GM12878 (cell line): Measurements from ENCODE around the gene GTPBP3. TPM values are rescaled to one million over a fixed set of nuclear protein-coding genes. Genes with fewer than 3 reads are reported as not detected.

Experiments
- ATAC-seq: fragments of 200-7000 bp; cut with Tn5 transposase; 3 replicates; pipeline ENCODE4 v1.9.1; 2020; ENCODE audit warnings: mild to moderate bottlenecking, moderate library complexity
- BruUV-seq: library from RNA; stranded (reverse); fragments of 400-500 nt; replicated peaks from 2 replicates; lab custom pipeline; 2021; lab: Mats Ljungman, UMichigan
- CTCF ChIA-PET: fragments of 300-600 bp; sonication (Branson Sonifier 250); formaldehyde crosslinking; extraction: SDS; loops from one replicate; lab custom pipeline; 2021; ENCODE audit warnings: inconsistent platforms; lab: Yijun Ruan, JAX
- POLR2A ChIA-PET: fragments of 350-600 bp; formaldehyde crosslinking; extraction: SDS; loops from one replicate; lab custom pipeline; 2021; ENCODE audit warnings: inconsistent platforms; lab: Charles Lee
- RAD21 ChIA-PET: fragments of 300-600 bp; sonication (Branson Sonifier 250); formaldehyde crosslinking; loops from one replicate; lab custom pipeline; 2023; ENCODE audit warnings: antibody characterized with exemption; ENCODE audit not compliant: unreplicated experiment; lab: Charles Lee
- SMC1A ChIA-PET: fragments of 300-600 bp; sonication (Branson Sonifier 250); formaldehyde crosslinking; loops from one replicate; lab custom pipeline; 2023; ENCODE audit not compliant: unreplicated experiment, uncharacterized antibody; lab: Charles Lee
- DNase-seq: peaks from one replicate; pipeline ENCODE4 v3.0.0-alpha.2; 2011; ENCODE audit warnings: low read depth, low spot score
- FAIRE-seq: peaks from 3 replicates; lab custom pipeline; 2011; peaks lifted over from hg19 to GRCh38; lab: Jason Lieb, UNC
- H2AFZ ChIP-seq: 2 replicates; pipeline ENCODE4 v1.6.0; 2011; ENCODE audit warnings: low read depth, low read length, control low read depth; ENCODE audit not compliant: control insufficient read depth
- H3K27ac ChIP-seq: 2 replicates; pipeline ENCODE4 v1.5.1; 2011; ENCODE audit warnings: control low read depth; ENCODE audit not compliant: control insufficient read depth, insufficient read depth
- H3K27me3 ChIP-seq, 2 experiments: replicated peaks in 1 of 2; 2 replicates each; pipeline versions ENCODE4 v1.6.0 to v1.6.1; 2011; ENCODE audit warnings: low read length in 1 of 2; ENCODE audit not compliant: control insufficient read depth in 2 of 2, insufficient read depth in 2 of 2
- H3K36me3 ChIP-seq, 2 experiments: 2 replicates each; pipeline ENCODE4 v1.5.1; 2011; ENCODE audit warnings: low read length in 1 of 2; ENCODE audit not compliant: control insufficient read depth in 2 of 2, insufficient read depth in 2 of 2
- H3K4me1 ChIP-seq: 2 replicates; pipeline ENCODE4 v1.6.1; 2011; ENCODE audit warnings: mild to moderate bottlenecking, low read length, moderate library complexity, mixed read lengths; ENCODE audit not compliant: control insufficient read depth, insufficient read depth
- H3K4me2 ChIP-seq: 2 replicates; pipeline ENCODE4 v1.6.0; 2011; ENCODE audit warnings: control low read depth; ENCODE audit not compliant: control insufficient read depth, insufficient read depth
- H3K4me3 ChIP-seq: fragments of 200-600 bp; sonication (generic); 2 replicates; pipeline ENCODE4 v1.5.1; 2016
- H3K79me2 ChIP-seq: 2 replicates; pipeline ENCODE4 v1.6.0; 2011; ENCODE audit warnings: low read length; ENCODE audit not compliant: control insufficient read depth, insufficient read depth
- H3K9ac ChIP-seq: 2 replicates; pipeline ENCODE4 v1.8.0; 2011; ENCODE audit warnings: low read length, control low read depth, mixed read lengths; ENCODE audit not compliant: control insufficient read depth, insufficient read depth
- H3K9me3 ChIP-seq: replicated peaks from 3 replicates; pipeline ENCODE4 v1.5.1; 2011; ENCODE audit warnings: mild to moderate bottlenecking, low read length; ENCODE audit not compliant: control insufficient read depth, insufficient read depth
- H4K20me1 ChIP-seq: 2 replicates; pipeline ENCODE4 v1.6.0; 2011; ENCODE audit not compliant: control insufficient read depth, insufficient read depth
- DPF2 ChIP-seq: fragments of 450-650 bp; IDR thresholded peaks from 2 replicates; pipeline ENCODE4 v1.6.1; 2017; ENCODE audit warnings: mild to moderate bottlenecking
- E4F1 ChIP-seq: fragments of 450-650 bp; IDR thresholded peaks from 2 replicates; pipeline ENCODE4 v1.6.1; 2018; ENCODE audit warnings: borderline replicate concordance, mild to moderate bottlenecking; ENCODE audit not compliant: partially characterized antibody
- NFIC ChIP-seq: IDR thresholded peaks from 2 replicates; pipeline ENCODE4 v1.6.1; 2012; ENCODE audit warnings: low read depth, mild to moderate bottlenecking, inconsistent platforms, low read length, moderate library complexity
- WGBS: methylation state at CpG from one replicate; pipeline ENCODE4 v1.1.6; 2016; ENCODE audit warnings: low lambda C conversion rate; ENCODE audit not compliant: insufficient replicate concordance, insufficient coverage; ENCODE audit errors: missing lambda C conversion rate; 5-methylcytosine and 5-hydroxymethylcytosine counted together
- in situ Hi-C: fragments of 300-500 bp; cut with MboI; formaldehyde crosslinking; loops from 9 replicates; pipeline ENCODE4 v1.14.3; 2018; ENCODE audit warnings: mixed read lengths
- intact Hi-C: fragments of 100-400 bp; cut with micrococcal nuclease; formaldehyde crosslinking; loops from one replicate; pipeline ENCODE4 v1.14.2; 2022; ENCODE audit not compliant: unreplicated experiment
- polyA plus RNA-seq, 11 experiments: library from polyadenylated mRNA; depleted of rRNA in 4 of 11; unstranded in 6 of 11; stranded (reverse) in 5 of 11; fragments of >200 nt; fragmentation: Nextera tagmentation in 4 of 11; fragmentation: Illumina TruSeq in 1 of 11; extraction: Ambion mirVana in 4 of 11; extraction: Trizol in 1 of 11; gene quantifications; 1 replicate in 1 of 11; 2 replicates in 10 of 11; pipeline versions ENCODE4 v1.2.1 to v1.2.3, GENCODE V29; 2011 to 2016; ENCODE audit warnings: inconsistent platforms in 2 of 11, missing spikeins in 2 of 11, low read depth in 1 of 11
- total RNA-seq, 4 experiments: library from RNA; depleted of rRNA in 3 of 4; stranded (reverse); fragments of >200 nt in 3 of 4; fragmentation: Illumina TruSeq in 1 of 4; extraction: Trizol in 1 of 4; gene quantifications; 2 replicates each; pipeline versions ENCODE4 v1.2.1 to v1.2.3, GENCODE V29; 2013 to 2021
- TF ChIP-seq, protein P1 (sequence below): fragments of 450-650 bp; IDR thresholded peaks from 2 replicates; pipeline ENCODE4 v1.6.1; 2016; ENCODE audit warnings: mild to moderate bottlenecking, moderate library complexity, borderline replicate concordance

The GTPBP3 gene
- total and polyA plus RNA-seq, 10 of the 15 experiments (the other 5 are each of a cell fraction or from before 2014, with no cell fraction given) = 2.9 to 46.8 (median 15.4) TPM

- CTCF ChIA-PET = interaction anchor here (0.6 to 5.0 kb wide), 4 partner anchors 13 to 93 kb away, joined by 3 to 43 read pairs (median 4); no protein-coding TSS in a partner anchor
- H3K4me2 ChIP-seq = peak overlapping the region; percentile 38
- intact Hi-C loops (loop anchor here (10.0 kb wide), 1 partner anchor 411 kb away; no protein-coding TSS in a partner anchor), in situ Hi-C loops (no loop called here)
- peak overlapping the region; percentile 84 for H3K27ac ChIP-seq
- ATAC-seq (no peak), FAIRE-seq (no peak), DNase-seq (no peak)
- 3% methylated on average over 28 of the region's 28 CpGs for WGBS
- peaks cover 26% of the 10 kb centered on the region for H3K4me1 ChIP-seq
- H3K36me3 ChIP-seq = no peaks in the 10 kb centered on the region
- SMC1A ChIA-PET = interaction anchor here (0.9 to 2.1 kb wide), 3 partner anchors 14 to 113 kb away, joined by 3 to 7 read pairs (median 4); partner anchors contain the start of gene MVB12A
- H3K4me3 ChIP-seq = peak overlapping the region; percentile 83
- peak overlapping the region; percentile 98 for H2AFZ ChIP-seq
- H3K9ac ChIP-seq = peak overlapping the region; percentile 84
- H3K9me3 ChIP-seq = no peaks in the 10 kb centered on the region
- no peaks in the 10 kb centered on the region for H3K27me3 ChIP-seq
- POLR2A ChIA-PET = interaction anchor here (0.6 to 1.0 kb wide), 6 partner anchors 30 to 432 kb away, joined by 3 to 4 read pairs (median 4); partner anchors contain the start of gene BST2
- TF ChIP-seq E4F1 (no peak), DPF2 (0 out of 2 replicates have a peak, but pooled peaks have one; percentile 27), NFIC (no peak)
- TF ChIP-seq, protein P1, sequence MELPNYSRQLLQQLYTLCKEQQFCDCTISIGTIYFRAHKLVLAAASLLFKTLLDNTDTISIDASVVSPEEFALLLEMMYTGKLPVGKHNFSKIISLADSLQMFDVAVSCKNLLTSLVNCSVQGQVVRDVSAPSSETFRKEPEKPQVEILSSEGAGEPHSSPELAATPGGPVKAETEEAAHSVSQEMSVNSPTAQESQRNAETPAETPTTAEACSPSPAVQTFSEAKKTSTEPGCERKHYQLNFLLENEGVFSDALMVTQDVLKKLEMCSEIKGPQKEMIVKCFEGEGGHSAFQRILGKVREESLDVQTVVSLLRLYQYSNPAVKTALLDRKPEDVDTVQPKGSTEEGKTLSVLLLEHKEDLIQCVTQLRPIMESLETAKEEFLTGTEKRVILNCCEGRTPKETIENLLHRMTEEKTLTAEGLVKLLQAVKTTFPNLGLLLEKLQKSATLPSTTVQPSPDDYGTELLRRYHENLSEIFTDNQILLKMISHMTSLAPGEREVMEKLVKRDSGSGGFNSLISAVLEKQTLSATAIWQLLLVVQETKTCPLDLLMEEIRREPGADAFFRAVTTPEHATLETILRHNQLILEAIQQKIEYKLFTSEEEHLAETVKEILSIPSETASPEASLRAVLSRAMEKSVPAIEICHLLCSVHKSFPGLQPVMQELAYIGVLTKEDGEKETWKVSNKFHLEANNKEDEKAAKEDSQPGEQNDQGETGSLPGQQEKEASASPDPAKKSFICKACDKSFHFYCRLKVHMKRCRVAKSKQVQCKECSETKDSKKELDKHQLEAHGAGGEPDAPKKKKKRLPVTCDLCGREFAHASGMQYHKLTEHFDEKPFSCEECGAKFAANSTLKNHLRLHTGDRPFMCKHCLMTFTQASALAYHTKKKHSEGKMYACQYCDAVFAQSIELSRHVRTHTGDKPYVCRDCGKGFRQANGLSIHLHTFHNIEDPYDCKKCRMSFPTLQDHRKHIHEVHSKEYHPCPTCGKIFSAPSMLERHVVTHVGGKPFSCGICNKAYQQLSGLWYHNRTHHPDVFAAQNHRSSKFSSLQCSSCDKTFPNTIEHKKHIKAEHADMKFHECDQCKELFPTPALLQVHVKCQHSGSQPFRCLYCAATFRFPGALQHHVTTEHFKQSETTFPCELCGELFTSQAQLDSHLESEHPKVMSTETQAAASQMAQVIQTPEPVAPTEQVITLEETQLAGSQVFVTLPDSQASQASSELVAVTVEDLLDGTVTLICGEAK = no peak
- RAD21 ChIA-PET = interaction anchor here (0.9 kb wide), 1 partner anchor 14 kb away, joined by 4 read pairs; no protein-coding TSS in a partner anchor
- H3K79me2 ChIP-seq = peaks cover 29% of the 10 kb centered on the region
- peaks cover 3% of the 10 kb centered on the region; the same call in 1 of the 2 replicates for H4K20me1 ChIP-seq
- BruUV-seq = no TSS peak
Observed at GRCh38 chr19:17306285-17306714, 31.1 kb upstream of the GTPBP3 start.
